Tibial artery (tissue), 4 donors: ENCODE data around the gene ZMIZ1.

Source experiments
- DNase-seq, 2 donors: peaks; one replicate each; pipeline ENCODE4 v3.0.0-alpha.2; 2019
- H3K27ac ChIP-seq, 2 donors: fragments of 200-600 bp; sonication (generic) in 1 of 2; 1 replicate in 1 of 2; 2 replicates in 1 of 2; pipeline ENCODE4 v1.5.1; 2018 to 2019; ENCODE audit warnings: mild to moderate bottlenecking in 1 of 2
- H3K27me3 ChIP-seq, 2 donors: fragments of 200-600 bp; sonication (generic) in 1 of 2; one replicate each; pipeline versions ENCODE4 v1.5.1 to v1.6.0; 2016 to 2019
- H3K36me3 ChIP-seq, 3 donors: fragments of 200-600 bp; sonication (generic) in 2 of 3; one replicate each; pipeline ENCODE4 v1.5.1; 2016 to 2019; ENCODE audit warnings: mild to moderate bottlenecking in 2 of 3
- H3K4me1 ChIP-seq, 4 donors: fragments of 200-600 bp; sonication (generic) in 2 of 4; 1 replicate in 3 of 4; 2 replicates in 1 of 4; pipeline ENCODE4 v1.5.1; 2016 to 2019
- H3K4me3 ChIP-seq, 2 donors: fragments of 200-600 bp; sonication (generic) in 1 of 2; 1 replicate in 1 of 2; 2 replicates in 1 of 2; pipeline ENCODE4 v1.5.1; 2018 to 2019; ENCODE audit warnings: mild to moderate bottlenecking in 2 of 2
- H3K9me3 ChIP-seq, 3 donors: fragments of 200-600 bp; sonication (generic) in 1 of 3; one replicate each; pipeline ENCODE4 v1.5.1; 2016 to 2019
- intact Hi-C: fragments of 100-400 bp; cut with DNase I; formaldehyde crosslinking; loops from one replicate; pipeline ENCODE4 v1.15.0; 2023; ENCODE audit warnings: low total_unique reads
- TF ChIP-seq, protein P1 (sequence below), 2 experiments: fragments of 200-600 bp in 1 of 2; fragments of 450-650 bp in 1 of 2; IDR thresholded peaks; one replicate each; pipeline ENCODE4 v1.5.1; 2017 to 2019; ENCODE audit warnings: antibody characterized with exemption in 2 of 2, mild to moderate bottlenecking in 1 of 2, moderate library complexity in 1 of 2

ZMIZ1 gene

DNA sequence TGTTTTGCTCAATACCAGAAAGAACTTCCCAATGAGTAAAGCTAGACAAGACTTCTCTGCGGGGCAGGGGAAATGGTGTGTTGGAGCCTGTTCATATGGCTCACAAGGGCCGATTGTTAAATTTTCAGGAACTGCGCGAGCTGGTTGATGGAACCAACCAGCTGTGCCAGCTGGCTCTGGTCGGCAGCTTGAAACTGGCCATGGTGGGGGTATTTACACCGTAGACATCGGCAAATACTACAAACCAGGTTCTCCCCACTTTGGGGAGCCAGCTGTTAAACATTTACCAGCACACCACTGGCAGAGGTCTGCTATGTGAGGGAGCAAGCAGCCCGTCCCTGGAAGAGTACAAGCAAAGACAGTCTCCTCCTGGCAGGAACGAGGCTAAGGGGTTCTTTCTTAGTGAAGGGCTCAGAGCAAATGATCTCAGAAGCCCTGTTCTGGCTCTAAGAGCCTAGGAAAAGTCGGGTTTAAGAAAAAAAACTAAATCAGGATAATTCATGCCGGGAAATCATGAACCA is 8.8 kb upstream of the ZMIZ1 start:
- peak; percentile 37 to 51 for DNase-seq
- H3K27me3 ChIP-seq, result no peaks in the 10 kb centered on the region
- H3K9me3 ChIP-seq, result no peaks in the 10 kb centered on the region
- intact Hi-C loops, result no loop called here
- no peaks in the 10 kb centered on the region for H3K4me1 ChIP-seq
- no peak overlapping the region for H3K27ac ChIP-seq
- H3K36me3 ChIP-seq, result no peaks in the 10 kb centered on the region
- H3K4me3 ChIP-seq, result no peak overlapping the region
- TF ChIP-seq, protein P1, sequence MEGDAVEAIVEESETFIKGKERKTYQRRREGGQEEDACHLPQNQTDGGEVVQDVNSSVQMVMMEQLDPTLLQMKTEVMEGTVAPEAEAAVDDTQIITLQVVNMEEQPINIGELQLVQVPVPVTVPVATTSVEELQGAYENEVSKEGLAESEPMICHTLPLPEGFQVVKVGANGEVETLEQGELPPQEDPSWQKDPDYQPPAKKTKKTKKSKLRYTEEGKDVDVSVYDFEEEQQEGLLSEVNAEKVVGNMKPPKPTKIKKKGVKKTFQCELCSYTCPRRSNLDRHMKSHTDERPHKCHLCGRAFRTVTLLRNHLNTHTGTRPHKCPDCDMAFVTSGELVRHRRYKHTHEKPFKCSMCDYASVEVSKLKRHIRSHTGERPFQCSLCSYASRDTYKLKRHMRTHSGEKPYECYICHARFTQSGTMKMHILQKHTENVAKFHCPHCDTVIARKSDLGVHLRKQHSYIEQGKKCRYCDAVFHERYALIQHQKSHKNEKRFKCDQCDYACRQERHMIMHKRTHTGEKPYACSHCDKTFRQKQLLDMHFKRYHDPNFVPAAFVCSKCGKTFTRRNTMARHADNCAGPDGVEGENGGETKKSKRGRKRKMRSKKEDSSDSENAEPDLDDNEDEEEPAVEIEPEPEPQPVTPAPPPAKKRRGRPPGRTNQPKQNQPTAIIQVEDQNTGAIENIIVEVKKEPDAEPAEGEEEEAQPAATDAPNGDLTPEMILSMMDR (IDR thresholded peaks at IDR 0.05), result no peak

DNA sequence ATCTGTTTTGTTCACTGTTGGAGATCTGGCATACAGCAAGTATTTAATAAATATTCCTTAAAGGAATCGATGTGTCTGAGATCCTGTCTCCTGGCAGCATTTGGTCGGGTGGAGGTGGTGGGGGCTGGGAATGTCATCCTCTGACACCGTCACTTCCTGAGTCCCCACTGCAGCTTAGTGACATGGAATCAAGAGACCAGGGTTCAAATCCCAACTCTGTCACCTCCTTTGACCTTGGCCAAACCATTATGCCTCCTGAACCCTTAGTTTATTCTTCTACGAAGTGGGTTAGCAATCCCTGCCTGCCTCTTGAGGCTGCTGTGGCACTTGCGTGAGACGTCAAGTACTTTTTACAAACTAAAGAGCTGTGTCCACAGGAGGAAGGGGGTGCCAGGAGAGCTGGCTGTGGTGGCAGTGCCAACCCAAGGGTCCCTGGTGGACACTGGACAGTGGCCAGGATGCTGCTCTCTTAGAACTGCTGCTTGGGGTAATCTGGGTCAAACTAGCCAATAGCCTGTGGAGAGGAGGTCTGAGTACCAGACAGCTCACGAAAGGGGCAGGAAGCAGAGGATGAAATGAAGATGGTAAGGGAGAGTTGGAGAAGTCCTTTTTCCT is 8.0 kb upstream of the ZMIZ1 start:
- H3K4me1 ChIP-seq, result no peaks in the 10 kb centered on the region
- intact Hi-C loops, result no loop called here
- no peak overlapping the region for H3K4me3 ChIP-seq
- H3K27me3 ChIP-seq, result no peaks in the 10 kb centered on the region
- TF ChIP-seq, protein P1 (IDR thresholded peaks at IDR 0.05), result no peak
- no peak overlapping the region for H3K27ac ChIP-seq
- peak; percentile 11 to 45 for DNase-seq
- no peaks in the 10 kb centered on the region for H3K9me3 ChIP-seq
- H3K36me3 ChIP-seq, result no peaks in the 10 kb centered on the region

DNA sequence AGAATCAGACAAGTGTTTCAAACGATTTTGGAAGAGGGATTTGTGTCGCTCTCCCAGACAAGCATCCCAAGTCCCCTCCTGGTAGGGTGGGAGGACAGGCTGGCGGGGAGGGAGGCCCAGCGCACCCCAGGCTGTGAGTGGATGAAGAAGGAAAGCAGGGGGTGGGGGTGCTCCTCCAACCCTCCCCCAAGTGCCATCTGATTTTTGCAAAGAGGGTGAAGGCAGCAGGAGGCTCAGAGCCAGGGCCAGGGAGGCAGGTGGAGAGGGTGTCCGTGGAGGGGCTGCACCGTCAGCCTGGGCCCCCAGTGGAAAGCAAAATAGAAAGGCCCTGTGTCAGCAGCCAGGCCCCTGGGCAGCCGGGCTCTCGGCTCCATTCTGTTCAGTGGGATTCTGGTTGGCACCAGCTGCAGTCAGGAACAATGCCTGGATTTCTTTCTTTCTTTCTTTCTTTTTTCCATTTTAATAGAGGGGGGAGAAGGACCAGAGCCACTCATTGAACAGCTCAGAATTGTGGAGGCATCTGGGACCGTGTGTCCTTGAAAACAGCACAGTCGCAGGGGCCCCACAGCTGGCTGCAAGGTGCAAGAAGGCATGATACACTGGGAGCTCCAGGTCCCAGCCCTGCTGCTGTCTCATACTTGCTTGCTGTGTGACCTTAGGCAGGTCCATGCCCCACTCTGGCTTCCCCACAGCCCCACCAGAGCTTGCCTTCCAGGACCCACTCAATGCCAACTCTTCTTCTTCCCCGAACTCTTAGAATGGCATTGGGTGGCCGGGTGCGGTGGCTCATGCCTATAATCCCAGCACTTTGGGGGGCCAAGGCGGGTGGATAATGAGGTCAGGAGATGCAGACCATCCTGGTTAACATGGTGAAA is 7.1 kb upstream of the ZMIZ1 start:
- Histone ChIP-seq H3K27ac (no peak overlapping the region), H3K4me3 (no peak overlapping the region), H3K4me1 (peaks cover 0 to 7% (median 5%) of the 10 kb centered on the region in 4 donors), H3K36me3 (no peaks in the 10 kb centered on the region), H3K27me3 (no peaks in the 10 kb centered on the region), H3K9me3 (no peaks in the 10 kb centered on the region)
- TF ChIP-seq, protein P1 (IDR thresholded peaks at IDR 0.05), result no peak
- peak; percentile 21 to 58 for DNase-seq
- intact Hi-C loops, result no loop called here

DNA sequence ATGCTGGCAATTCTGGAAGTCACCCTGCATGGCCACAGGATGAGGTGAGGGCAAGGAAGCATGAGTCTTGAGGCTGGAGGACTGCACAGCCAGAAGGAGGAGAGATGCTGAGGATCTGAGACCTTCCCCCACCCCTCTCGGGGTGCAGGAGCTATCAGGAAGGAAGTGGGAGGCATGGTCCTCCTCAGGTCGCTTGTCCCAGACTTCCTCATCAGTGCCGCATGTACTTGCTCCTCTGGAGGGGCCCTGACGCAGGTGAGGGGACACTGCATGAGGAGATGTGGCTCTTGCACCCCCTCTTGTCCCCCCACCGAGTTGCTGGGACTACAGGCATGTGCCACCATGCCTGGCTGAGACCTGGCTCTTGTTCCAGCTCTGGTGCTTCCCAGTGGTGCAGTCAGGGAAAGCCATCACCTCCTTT is 5.7 kb upstream of the ZMIZ1 start:
- no peaks in the 10 kb centered on the region for H3K9me3 ChIP-seq

DNA sequence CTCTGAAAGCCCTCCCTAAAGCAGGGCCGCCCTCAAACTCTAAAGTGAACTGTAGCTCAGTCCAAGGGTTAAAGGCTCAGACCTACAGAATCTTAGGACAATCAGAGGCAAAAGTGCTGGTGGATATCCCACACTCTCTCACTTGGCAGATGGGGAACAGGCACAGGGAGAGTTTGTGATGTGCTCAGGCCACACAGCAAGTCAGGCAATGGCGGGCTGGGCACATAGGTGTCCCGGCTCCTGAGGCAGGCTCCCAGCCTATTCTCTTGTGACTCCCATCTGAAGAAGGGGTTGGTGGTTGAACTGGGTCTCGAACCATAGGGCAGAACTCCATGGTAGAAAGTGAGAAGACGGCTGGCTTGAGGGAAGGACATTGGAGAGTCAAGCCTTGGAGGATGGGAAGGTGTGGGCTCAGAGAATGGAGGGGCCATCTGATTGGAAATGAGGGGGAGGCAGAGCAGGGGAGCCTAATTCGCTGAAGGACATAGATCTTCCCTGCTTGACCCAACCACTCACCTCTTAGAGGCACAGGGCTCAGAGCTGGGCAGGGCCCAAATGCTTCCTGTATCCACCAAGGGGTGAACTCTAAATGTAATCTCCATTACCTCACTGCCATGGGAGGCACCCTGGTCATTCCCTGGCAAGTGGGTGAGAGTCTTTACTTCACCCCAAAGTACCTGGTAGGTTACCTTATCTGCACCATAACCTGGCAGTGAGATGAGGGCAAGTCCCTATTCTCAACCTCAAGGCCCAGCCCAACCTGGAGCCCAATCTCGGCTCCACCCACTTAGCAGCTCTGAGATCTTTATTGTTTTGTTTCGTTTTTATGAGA is 4.9 kb upstream of the ZMIZ1 start:
- no peaks in the 10 kb centered on the region for H3K9me3 ChIP-seq
- no peak overlapping the region for H3K4me3 ChIP-seq
- H3K36me3 ChIP-seq, result no peaks in the 10 kb centered on the region
- TF ChIP-seq, protein P1 (IDR thresholded peaks at IDR 0.05), result no peak
- DNase-seq, result peak in 1 of 2 donors; percentile 31
- no peak overlapping the region for H3K27ac ChIP-seq
- no peaks in the 10 kb centered on the region for H3K27me3 ChIP-seq
- intact Hi-C loops, result no loop called here
- peaks cover 0 to 20% (median 14%) of the 10 kb centered on the region in 4 donors for H3K4me1 ChIP-seq

More for the DNA sequence above, 5.7 kb upstream of the ZMIZ1 start:
- peak; percentile 19 to 49 for DNase-seq
- Histone ChIP-seq H3K4me3 (no peak overlapping the region), H3K36me3 (no peaks in the 10 kb centered on the region), H3K27ac (no peak overlapping the region), H3K4me1 (peaks cover 0 to 16% (median 10%) of the 10 kb centered on the region in 4 donors), H3K27me3 (no peaks in the 10 kb centered on the region)
- TF ChIP-seq, protein P1 (IDR thresholded peaks at IDR 0.05), result no peak
- intact Hi-C loops, result no loop called here
